Measurements from ENCODE around the gene BMP4. TPM values are rescaled to one million over a fixed set of nuclear protein-coding genes. Genes with fewer than 3 reads are reported as not detected.

Gene BMP4
- polyA plus RNA-seq, 1 donor (not counting 4 experiments of a cell fraction or from before 2014, with no cell fraction given), result 6.5 TPM

DNA sequence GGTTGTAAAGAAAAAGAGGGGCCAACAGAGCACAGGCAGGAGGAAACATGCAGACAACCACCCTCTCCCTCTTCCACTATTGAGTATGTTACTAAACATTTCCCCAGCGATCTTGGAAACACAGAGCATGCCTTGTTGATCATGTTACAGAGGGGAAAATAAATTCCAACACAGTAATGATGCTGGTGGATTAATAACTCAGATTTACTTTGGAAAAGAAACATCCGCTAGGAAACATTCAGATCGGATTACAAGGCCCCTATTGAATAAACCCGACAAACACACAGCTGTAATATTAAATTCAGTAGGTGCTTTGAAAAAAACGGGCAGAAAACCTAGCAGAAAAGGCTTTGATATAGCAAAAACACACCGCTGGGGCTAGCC is 5.4 kb downstream of the BMP4 start:
- peaks cover 0 to 8% of the 10 kb centered on the region in 2 experiments for H3K36me3 ChIP-seq (ENCODE audit: control insufficient read depth in 2 of 2, extremely low read depth in 1 of 2, insufficient read depth in 2 of 2, low read length in 2 of 2)
- peaks cover 10% of the 10 kb centered on the region for H3K4me1 ChIP-seq (ENCODE audit: control insufficient read depth, extremely low read depth, insufficient read depth, low read length)
- dilution Hi-C loops (cut with MboI; ENCODE audit: extremely low pct_ligation_motif_present, low sequenced_read_pairs), result no loop called here
- TF ChIP-seq, protein P1, sequence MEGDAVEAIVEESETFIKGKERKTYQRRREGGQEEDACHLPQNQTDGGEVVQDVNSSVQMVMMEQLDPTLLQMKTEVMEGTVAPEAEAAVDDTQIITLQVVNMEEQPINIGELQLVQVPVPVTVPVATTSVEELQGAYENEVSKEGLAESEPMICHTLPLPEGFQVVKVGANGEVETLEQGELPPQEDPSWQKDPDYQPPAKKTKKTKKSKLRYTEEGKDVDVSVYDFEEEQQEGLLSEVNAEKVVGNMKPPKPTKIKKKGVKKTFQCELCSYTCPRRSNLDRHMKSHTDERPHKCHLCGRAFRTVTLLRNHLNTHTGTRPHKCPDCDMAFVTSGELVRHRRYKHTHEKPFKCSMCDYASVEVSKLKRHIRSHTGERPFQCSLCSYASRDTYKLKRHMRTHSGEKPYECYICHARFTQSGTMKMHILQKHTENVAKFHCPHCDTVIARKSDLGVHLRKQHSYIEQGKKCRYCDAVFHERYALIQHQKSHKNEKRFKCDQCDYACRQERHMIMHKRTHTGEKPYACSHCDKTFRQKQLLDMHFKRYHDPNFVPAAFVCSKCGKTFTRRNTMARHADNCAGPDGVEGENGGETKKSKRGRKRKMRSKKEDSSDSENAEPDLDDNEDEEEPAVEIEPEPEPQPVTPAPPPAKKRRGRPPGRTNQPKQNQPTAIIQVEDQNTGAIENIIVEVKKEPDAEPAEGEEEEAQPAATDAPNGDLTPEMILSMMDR (optimal IDR thresholded peaks at IDR 0.05 in 1 of 3, IDR thresholded peaks at IDR 0.05 in 1 of 3, conservative IDR thresholded peaks at IDR 0.05 in 1 of 3; ENCODE audit: extremely low read depth in 1 of 3, insufficient read depth in 2 of 3, low read length in 3 of 3), result no peak
- TF ChIP-seq EZH2 (IDR thresholded peaks at IDR 0.05; ENCODE audit: low read length), result no peak
- peaks cover 20% of the 10 kb centered on the region for H3K79me2 ChIP-seq (ENCODE audit: control insufficient read depth, insufficient read depth, low read length)
- no peak for DNase-seq (ENCODE audit: low read depth, low spot score)
- H3K9ac ChIP-seq (ENCODE audit: control insufficient read depth, extremely low read depth, insufficient read depth, low read length), result no peak overlapping the region
- no peaks in the 10 kb centered on the region for H4K20me1 ChIP-seq (ENCODE audit: control insufficient read depth, extremely low read depth, insufficient read depth, low read length)
- no peak for FAIRE-seq
- no peaks in the 10 kb centered on the region for H3K9me1 ChIP-seq (ENCODE audit: control insufficient read depth, extremely low read depth, insufficient read depth, low read length)
- no peak overlapping the region for H3K27ac ChIP-seq (ENCODE audit: control insufficient read depth, insufficient read depth, low read length)
- no peak overlapping the region for H3K4me3 ChIP-seq (ENCODE audit: control insufficient read depth in 2 of 3, extremely low read depth in 1 of 3, insufficient read depth in 2 of 3, low read depth in 1 of 3, low read length in 3 of 3)
- H3K4me2 ChIP-seq (ENCODE audit: control insufficient read depth, extremely low read depth, insufficient read depth, low read depth, low read length), result no peak overlapping the region
- H2AFZ ChIP-seq (ENCODE audit: control insufficient read depth, low read length), result no peak overlapping the region
- H3K9me3 ChIP-seq (ENCODE audit: control insufficient read depth, low read depth, low read length), result no peaks in the 10 kb centered on the region
- no peaks in the 10 kb centered on the region for H3K27me3 ChIP-seq (ENCODE audit: control insufficient read depth, extremely low read depth, insufficient read depth, low read length)

DNA sequence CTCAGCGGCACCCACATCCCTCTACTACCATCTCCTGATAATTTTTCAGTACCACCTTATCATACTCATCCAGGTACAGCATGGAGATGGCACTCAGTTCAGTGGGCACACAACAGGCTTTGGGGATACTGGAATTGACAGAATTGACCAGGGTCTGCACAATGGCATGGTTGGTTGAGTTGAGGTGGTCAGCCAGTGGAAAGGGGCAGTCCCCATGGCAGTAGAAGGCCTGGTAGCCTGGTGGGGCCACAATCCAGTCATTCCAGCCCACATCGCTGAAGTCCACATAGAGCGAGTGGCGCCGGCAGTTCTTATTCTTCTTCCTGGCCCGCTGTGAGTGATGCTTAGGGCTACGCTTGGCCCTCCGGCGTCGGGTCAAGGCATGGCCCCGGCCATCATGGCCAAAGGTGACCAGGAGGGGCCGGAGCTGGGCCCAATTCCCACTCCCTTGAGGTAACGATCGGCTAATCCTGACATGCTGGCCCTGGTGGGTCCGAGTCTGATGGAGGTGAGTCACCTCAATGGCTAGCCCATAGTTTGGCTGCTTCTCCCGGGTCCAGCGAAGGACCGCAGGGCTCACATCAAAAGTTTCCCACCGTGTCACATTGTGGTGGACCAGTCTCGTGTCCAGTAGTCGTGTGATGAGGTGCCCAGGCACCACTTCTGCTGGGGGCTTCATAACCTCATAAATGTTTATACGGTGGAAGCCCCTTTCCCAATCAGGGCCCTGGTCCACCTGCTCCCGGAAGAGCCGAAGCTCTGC is 6.4 kb downstream of the BMP4 start:
- Histone ChIP-seq H3K79me2 (ENCODE audit: control insufficient read depth, insufficient read depth, low read length) (peaks cover 13% of the 10 kb centered on the region), H3K9ac (ENCODE audit: control insufficient read depth, extremely low read depth, insufficient read depth, low read length) (no peak overlapping the region), H3K36me3 (ENCODE audit: control insufficient read depth in 2 of 2, extremely low read depth in 1 of 2, insufficient read depth in 2 of 2, low read length in 2 of 2) (peaks cover 0 to 8% of the 10 kb centered on the region in 2 experiments), H3K4me1 (ENCODE audit: control insufficient read depth, extremely low read depth, insufficient read depth, low read length) (peaks cover 4% of the 10 kb centered on the region), H3K27ac (ENCODE audit: control insufficient read depth, insufficient read depth, low read length) (no peak overlapping the region), H2AFZ (ENCODE audit: control insufficient read depth, low read length) (no peak overlapping the region), H3K4me2 (ENCODE audit: control insufficient read depth, extremely low read depth, insufficient read depth, low read depth, low read length) (no peak overlapping the region), H3K9me1 (ENCODE audit: control insufficient read depth, extremely low read depth, insufficient read depth, low read length) (no peaks in the 10 kb centered on the region), H3K9me3 (ENCODE audit: control insufficient read depth, low read depth, low read length) (no peaks in the 10 kb centered on the region), H3K27me3 (ENCODE audit: control insufficient read depth, extremely low read depth, insufficient read depth, low read length) (no peaks in the 10 kb centered on the region), H4K20me1 (ENCODE audit: control insufficient read depth, extremely low read depth, insufficient read depth, low read length) (no peaks in the 10 kb centered on the region), H3K4me3 (ENCODE audit: control insufficient read depth in 2 of 3, extremely low read depth in 1 of 3, insufficient read depth in 2 of 3, low read depth in 1 of 3, low read length in 3 of 3) (no peak overlapping the region)
- dilution Hi-C loops (cut with MboI; ENCODE audit: extremely low pct_ligation_motif_present, low sequenced_read_pairs), result no loop called here
- TF ChIP-seq, protein P1 (optimal IDR thresholded peaks at IDR 0.05 in 1 of 3, IDR thresholded peaks at IDR 0.05 in 1 of 3, conservative IDR thresholded peaks at IDR 0.05 in 1 of 3; ENCODE audit: extremely low read depth in 1 of 3, insufficient read depth in 2 of 3, low read length in 3 of 3), result no peak
- no peak for TF ChIP-seq EZH2 (IDR thresholded peaks at IDR 0.05; ENCODE audit: low read length)
- FAIRE-seq (no peak), DNase-seq (ENCODE audit: low read depth, low spot score) (no peak)
